Vagina (tissue), 2 donors: ENCODE measurements around the gene PRKCG.
"Not testable (repeated sequence)": the region's sequence is repeated elsewhere in the genome, so short reads cannot be mapped to it uniquely, and the experiment has no call there.

Source experiments
- CTCF ChIP-seq, 3 experiments: fragments of 450-650 bp in 2 of 3; fragments of 200-600 bp in 1 of 3; sonication (generic) in 1 of 3; IDR thresholded peaks; one replicate each; pipeline ENCODE4 v1.5.1; 2017 to 2019; ENCODE audit warnings: antibody characterized with exemption in 3 of 3, mild to moderate bottlenecking in 2 of 3, moderate library complexity in 2 of 3
- POLR2A ChIP-seq, 2 donors: fragments of 450-650 bp; IDR thresholded peaks; one replicate each; pipeline ENCODE4 v1.6.1; 2017; ENCODE audit warnings: antibody characterized with exemption in 2 of 2, mild to moderate bottlenecking in 2 of 2, moderate library complexity in 2 of 2
- POLR2AphosphoS5 ChIP-seq, 2 donors: sonication (generic); formaldehyde crosslinking; IDR thresholded peaks; one replicate each; pipeline ENCODE4 v1.9.0; 2017; ENCODE audit warnings: antibody characterized with exemption in 2 of 2, mild to moderate bottlenecking in 2 of 2, low read depth in 1 of 2; ENCODE audit not compliant: insufficient read depth in 1 of 2

GRCh38 chr19:53840914-53841313 is 41.1 kb upstream of the PRKCG start:
- TF ChIP-seq CTCF (IDR thresholded peaks at IDR 0.05); POLR2AphosphoS5 (IDR thresholded peaks at IDR 0.05; ENCODE audit: insufficient read depth in 1 of 2, low read depth in 1 of 2); POLR2A (IDR thresholded peaks at IDR 0.05): not testable (repeated sequence)
